Right atrium auricular region (tissue), 2 donors: ENCODE measurements around the gene NKG7. TPM values are rescaled to one million over a fixed set of nuclear protein-coding genes. Genes with fewer than 3 reads are reported as not detected.

Source experiments
- DNase-seq: peaks from one replicate; pipeline ENCODE4 v3.0.0-alpha.2; 2019; ENCODE audit warnings: low spot score
- H3K27ac ChIP-seq, 2 donors: fragments of 200-600 bp; sonication (generic); 1 replicate in 1 of 2; 2 replicates in 1 of 2; pipeline ENCODE4 v1.5.1; 2016 to 2019
- H3K27me3 ChIP-seq, 2 donors: fragments of 200-600 bp; sonication (generic); one replicate each; pipeline versions ENCODE4 v1.5.1 to v1.6.0; 2017 to 2019
- H3K36me3 ChIP-seq: fragments of 200-600 bp; sonication (generic); one replicate; pipeline ENCODE4 v1.5.1; 2016
- H3K4me1 ChIP-seq, 2 donors: fragments of 200-600 bp; sonication (generic); one replicate each; pipeline versions ENCODE4 v1.5.1 to v1.6.0; 2017 to 2019
- H3K4me3 ChIP-seq, 2 donors: fragments of 200-600 bp; sonication (generic); 1 replicate in 1 of 2; 2 replicates in 1 of 2; pipeline ENCODE4 v1.5.1; 2017 to 2019; ENCODE audit warnings: mild to moderate bottlenecking in 1 of 2, moderate library complexity in 1 of 2
- H3K9me3 ChIP-seq, 2 donors: fragments of 200-600 bp; sonication (generic); one replicate each; pipeline ENCODE4 v1.5.1; 2019
- CTCF ChIP-seq, 2 donors: fragments of 200-600 bp; sonication (generic); IDR thresholded peaks; one replicate each; pipeline ENCODE4 v1.5.1; 2019; ENCODE audit warnings: antibody characterized with exemption in 2 of 2
- total RNA-seq, 2 donors: library from RNA; depleted of rRNA; stranded (reverse); fragments of >200 nt; gene quantifications; one replicate each; pipeline ENCODE4 v1.1.0, GENCODE V29; 2016

NKG7 gene
- total RNA-seq, 2 donors from 2014 or later = 1.4 to 1.8 TPM

- H3K9me3 ChIP-seq = no peaks in the 10 kb centered on the region
- H3K27ac ChIP-seq = peak within 1 kb of the TSS; percentile 95 to 99
- H3K36me3 ChIP-seq = no peaks in the 10 kb centered on the region
- no peak for TF ChIP-seq CTCF (IDR thresholded peaks at IDR 0.05)
- peak within 1 kb of the TSS; percentile 78 to 79 for H3K4me3 ChIP-seq
- peaks cover 0 to 48% of the 10 kb centered on the region in 2 donors for H3K4me1 ChIP-seq
- no peaks in the 10 kb centered on the region for H3K27me3 ChIP-seq
- no peak for DNase-seq
These were observed 6.5 kb downstream of the NKG7 start, which contains the start of gene ETFB for GRCh38 chr19:51365965-51366388. ETFB (minus strand) TSS chr19:51366388; CDS start chr19:51366326, 62 bp downstream.

- Histone ChIP-seq H3K27me3 (no peaks in the 10 kb centered on the region), H3K36me3 (no peaks in the 10 kb centered on the region), H3K9me3 (no peaks in the 10 kb centered on the region), H3K4me3 (peak overlapping the region; percentile 78 to 79), H3K4me1 (peaks cover 0 to 48% of the 10 kb centered on the region in 2 donors), H3K27ac (peak overlapping the region; percentile 95 to 99)
- TF ChIP-seq CTCF (IDR thresholded peaks at IDR 0.05) = no peak
- DNase-seq = peak; percentile 62
These were observed 7.1 kb downstream of the NKG7 start for GRCh38 chr19:51365211-51365964.

GRCh38 chr19:51364200-51365106 is 8.0 kb downstream of the NKG7 start:
- Histone ChIP-seq H3K4me1 (peaks cover 0 to 48% of the 10 kb centered on the region in 2 donors), H3K9me3 (no peaks in the 10 kb centered on the region), H3K27me3 (no peaks in the 10 kb centered on the region), H3K36me3 (no peaks in the 10 kb centered on the region), H3K4me3 (peak overlapping the region in 1 of 2 donors; percentile 78), H3K27ac (peak overlapping the region; percentile 95 to 99)
- TF ChIP-seq CTCF (IDR thresholded peaks at IDR 0.05) = no peak
- DNase-seq = no peak

GRCh38 chr19:51361239-51361638 is 11.2 kb downstream of the NKG7 start:
- H3K27ac ChIP-seq = peak overlapping the region; percentile 14 to 45
- no peak for TF ChIP-seq CTCF (IDR thresholded peaks at IDR 0.05)
- no peaks in the 10 kb centered on the region for H3K36me3 ChIP-seq
- H3K4me1 ChIP-seq = peaks cover 0 to 39% of the 10 kb centered on the region in 2 donors
- H3K4me3 ChIP-seq = no peak overlapping the region
- no peak for DNase-seq
- H3K9me3 ChIP-seq = no peaks in the 10 kb centered on the region
- H3K27me3 ChIP-seq = no peaks in the 10 kb centered on the region

- no peak overlapping the region for H3K4me3 ChIP-seq
- H3K9me3 ChIP-seq = no peaks in the 10 kb centered on the region
- DNase-seq = no peak
- no peaks in the 10 kb centered on the region for H3K27me3 ChIP-seq
- H3K27ac ChIP-seq = no peak overlapping the region
- H3K4me1 ChIP-seq = peaks cover 0 to 24% of the 10 kb centered on the region in 2 donors
- H3K36me3 ChIP-seq = no peaks in the 10 kb centered on the region
- no peak for TF ChIP-seq CTCF (IDR thresholded peaks at IDR 0.05)
These were observed 13.2 kb downstream of the NKG7 start for GRCh38 chr19:51359294-51359693.
